Calu3 (cell line): Measurements from ENCODE around the gene LMTK2. TPM values are rescaled to one million over a fixed set of nuclear protein-coding genes. Genes with fewer than 3 reads are reported as not detected.

Experiments
- BruUV-seq: library from RNA; stranded (reverse); fragments of 400-500 nt; replicated peaks from 2 replicates; lab custom pipeline; 2021; lab: Mats Ljungman, UMichigan
- CTCF ChIA-PET: fragments of 300-600 bp; sonication (Branson Sonifier 250); formaldehyde crosslinking; loops from one replicate; lab custom pipeline; 2022; ENCODE audit warnings: antibody characterized with exemption; lab: Charles Lee
- DNase-seq: peaks from one replicate; pipeline ENCODE4 v3.0.0; 2022
- H3K27ac Mint-ChIP-seq: one replicate; pipeline ENCODE4 v1.8.0; 2022; ENCODE audit warnings: mixed read lengths; ENCODE audit not compliant: unreplicated experiment
- H3K27me3 Mint-ChIP-seq: one replicate; pipeline ENCODE4 v1.8.0; 2022; ENCODE audit warnings: mixed read lengths; ENCODE audit not compliant: unreplicated experiment
- H3K36me3 Mint-ChIP-seq: one replicate; pipeline ENCODE4 v1.8.0; 2022; ENCODE audit warnings: mild to moderate bottlenecking, moderate library complexity, mixed read lengths; ENCODE audit not compliant: insufficient read depth, unreplicated experiment
- H3K4me1 Mint-ChIP-seq: one replicate; pipeline ENCODE4 v1.8.0; 2022; ENCODE audit warnings: mild to moderate bottlenecking, low read depth, mixed read lengths; ENCODE audit not compliant: unreplicated experiment
- H3K4me3 Mint-ChIP-seq: one replicate; pipeline ENCODE4 v1.8.0; 2022; ENCODE audit warnings: mild to moderate bottlenecking, low read depth, moderate library complexity, mixed read lengths; ENCODE audit not compliant: unreplicated experiment
- H3K9me3 Mint-ChIP-seq: one replicate; pipeline ENCODE4 v1.8.0; 2022; ENCODE audit warnings: low read depth, mixed read lengths; ENCODE audit not compliant: unreplicated experiment
- intact Hi-C: fragments of 100-400 bp; cut with micrococcal nuclease; formaldehyde crosslinking; loops from one replicate; pipeline ENCODE4 v1.10.0; 2022; ENCODE audit not compliant: unreplicated experiment
- total RNA-seq: library from RNA; stranded (reverse); gene quantifications from 2 replicates; pipeline ENCODE4 v1.2.3, GENCODE V29; 2022
- TF ChIP-seq, protein P1 (sequence below): fragments of 200-600 bp; IDR thresholded peaks from one replicate; pipeline ENCODE4 v1.8.0; 2022; ENCODE audit warnings: antibody characterized with exemption; ENCODE audit not compliant: unreplicated experiment

Gene LMTK2
- total RNA-seq, 1 experiment from 2014 or later, result 29.9 TPM

DNA sequence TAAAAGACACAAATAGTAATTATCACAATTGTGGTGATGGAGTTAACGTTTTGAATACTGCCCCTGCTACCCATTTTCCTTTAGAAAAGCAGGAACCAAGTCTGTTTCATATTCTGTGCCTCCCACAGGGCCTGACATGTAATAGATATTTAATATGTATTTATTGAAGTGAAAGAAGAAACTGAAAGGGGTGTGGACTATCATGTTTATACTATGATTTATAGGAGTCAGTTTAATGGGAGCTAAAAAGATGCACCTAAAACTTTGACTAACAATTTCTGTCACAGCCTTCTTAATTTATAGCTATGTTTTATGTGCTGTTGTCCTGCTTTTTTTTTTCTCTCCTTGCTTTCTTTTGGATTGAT is 80.5 kb downstream of the LMTK2 start:
- H3K4me3 Mint-ChIP-seq, result no peak overlapping the region
- H3K4me1 Mint-ChIP-seq, result no peaks in the 10 kb centered on the region
- TF ChIP-seq, protein P1, sequence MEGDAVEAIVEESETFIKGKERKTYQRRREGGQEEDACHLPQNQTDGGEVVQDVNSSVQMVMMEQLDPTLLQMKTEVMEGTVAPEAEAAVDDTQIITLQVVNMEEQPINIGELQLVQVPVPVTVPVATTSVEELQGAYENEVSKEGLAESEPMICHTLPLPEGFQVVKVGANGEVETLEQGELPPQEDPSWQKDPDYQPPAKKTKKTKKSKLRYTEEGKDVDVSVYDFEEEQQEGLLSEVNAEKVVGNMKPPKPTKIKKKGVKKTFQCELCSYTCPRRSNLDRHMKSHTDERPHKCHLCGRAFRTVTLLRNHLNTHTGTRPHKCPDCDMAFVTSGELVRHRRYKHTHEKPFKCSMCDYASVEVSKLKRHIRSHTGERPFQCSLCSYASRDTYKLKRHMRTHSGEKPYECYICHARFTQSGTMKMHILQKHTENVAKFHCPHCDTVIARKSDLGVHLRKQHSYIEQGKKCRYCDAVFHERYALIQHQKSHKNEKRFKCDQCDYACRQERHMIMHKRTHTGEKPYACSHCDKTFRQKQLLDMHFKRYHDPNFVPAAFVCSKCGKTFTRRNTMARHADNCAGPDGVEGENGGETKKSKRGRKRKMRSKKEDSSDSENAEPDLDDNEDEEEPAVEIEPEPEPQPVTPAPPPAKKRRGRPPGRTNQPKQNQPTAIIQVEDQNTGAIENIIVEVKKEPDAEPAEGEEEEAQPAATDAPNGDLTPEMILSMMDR, result no peak

DNA sequence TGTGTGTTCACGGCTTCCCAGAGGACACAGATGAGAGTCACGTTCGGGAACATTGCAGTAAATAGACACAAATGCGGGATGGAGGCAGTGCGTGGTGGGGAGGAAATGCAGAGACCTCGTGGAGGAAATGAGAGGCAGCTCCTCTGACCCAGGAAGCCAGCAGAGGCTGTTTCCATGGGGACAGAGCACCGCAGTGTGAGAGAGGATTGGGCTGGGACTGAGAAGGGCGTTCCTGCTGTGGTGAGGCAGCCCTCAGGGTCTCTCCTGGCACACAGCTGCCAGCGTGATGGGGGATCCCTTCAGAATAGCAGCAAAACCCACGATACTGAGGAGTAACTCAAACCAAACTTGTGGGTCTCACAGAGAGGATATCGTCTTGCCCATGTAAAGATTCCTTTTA is 82.9 kb downstream of the LMTK2 start:
- Mint-ChIP-seq H3K27me3 (no peaks in the 10 kb centered on the region), H3K4me3 (no peak overlapping the region), H3K36me3 (peaks cover 25% of the 10 kb centered on the region), H3K9me3 (no peaks in the 10 kb centered on the region), H3K4me1 (no peaks in the 10 kb centered on the region), H3K27ac (no peak overlapping the region)
- CTCF ChIA-PET, result no interaction called here
- intact Hi-C loops, result no loop called here
- TF ChIP-seq, protein P1, result no peak
- no peak for DNase-seq
- BruUV-seq, result no TSS peak

More for the DNA sequence above, 80.5 kb downstream of the LMTK2 start:
- intact Hi-C loops, result no loop called here
- no peaks in the 10 kb centered on the region for H3K9me3 Mint-ChIP-seq
- H3K27ac Mint-ChIP-seq, result no peak overlapping the region
- peaks cover 15% of the 10 kb centered on the region for H3K36me3 Mint-ChIP-seq
- no peak for DNase-seq
- CTCF ChIA-PET, result no interaction called here
- no peaks in the 10 kb centered on the region for H3K27me3 Mint-ChIP-seq
- no TSS peak for BruUV-seq

DNA sequence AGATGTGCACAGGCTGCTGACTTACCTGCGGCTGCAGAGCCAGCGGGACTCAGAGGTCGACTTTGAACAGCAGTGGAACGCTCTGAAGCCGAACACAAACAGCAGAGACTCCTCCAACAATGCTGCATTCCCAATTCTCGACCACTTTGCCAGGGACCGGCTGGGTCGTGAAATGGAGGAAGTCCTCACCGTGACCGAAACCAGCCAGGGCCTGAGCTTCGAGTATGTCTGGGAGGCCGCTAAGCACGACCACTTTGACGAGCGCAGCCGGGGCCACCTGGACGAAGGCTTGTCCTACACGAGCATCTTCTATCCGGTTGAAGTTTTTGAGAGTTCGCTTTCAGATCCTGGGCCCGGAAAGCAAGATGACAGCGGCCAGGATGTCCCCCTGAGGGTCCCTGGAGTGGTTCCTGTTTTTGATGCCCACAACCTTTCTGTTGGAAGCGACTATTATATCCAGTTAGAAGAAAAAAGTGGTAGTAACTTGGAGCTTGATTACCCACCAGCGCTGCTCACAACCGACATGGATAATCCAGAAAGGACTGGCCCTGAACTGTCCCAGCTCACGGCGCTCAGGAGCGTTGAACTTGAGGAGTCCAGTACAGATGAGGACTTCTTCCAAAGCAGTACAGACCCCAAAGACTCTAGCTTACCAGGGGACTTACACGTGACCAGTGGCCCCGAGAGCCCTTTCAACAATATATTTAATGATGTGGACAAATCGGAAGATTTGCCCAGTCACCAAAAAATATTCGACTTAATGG is 85.2 kb downstream of the LMTK2 start:
- no TSS peak for BruUV-seq
- no peaks in the 10 kb centered on the region for H3K9me3 Mint-ChIP-seq
- no peaks in the 10 kb centered on the region for H3K27me3 Mint-ChIP-seq
- H3K36me3 Mint-ChIP-seq, result peaks cover 19% of the 10 kb centered on the region
- no peak for DNase-seq
- CTCF ChIA-PET, result no interaction called here
- TF ChIP-seq, protein P1, result no peak
- intact Hi-C loops, result no loop called here
- no peak overlapping the region for H3K27ac Mint-ChIP-seq
- H3K4me3 Mint-ChIP-seq, result no peak overlapping the region
- H3K4me1 Mint-ChIP-seq, result no peaks in the 10 kb centered on the region

DNA sequence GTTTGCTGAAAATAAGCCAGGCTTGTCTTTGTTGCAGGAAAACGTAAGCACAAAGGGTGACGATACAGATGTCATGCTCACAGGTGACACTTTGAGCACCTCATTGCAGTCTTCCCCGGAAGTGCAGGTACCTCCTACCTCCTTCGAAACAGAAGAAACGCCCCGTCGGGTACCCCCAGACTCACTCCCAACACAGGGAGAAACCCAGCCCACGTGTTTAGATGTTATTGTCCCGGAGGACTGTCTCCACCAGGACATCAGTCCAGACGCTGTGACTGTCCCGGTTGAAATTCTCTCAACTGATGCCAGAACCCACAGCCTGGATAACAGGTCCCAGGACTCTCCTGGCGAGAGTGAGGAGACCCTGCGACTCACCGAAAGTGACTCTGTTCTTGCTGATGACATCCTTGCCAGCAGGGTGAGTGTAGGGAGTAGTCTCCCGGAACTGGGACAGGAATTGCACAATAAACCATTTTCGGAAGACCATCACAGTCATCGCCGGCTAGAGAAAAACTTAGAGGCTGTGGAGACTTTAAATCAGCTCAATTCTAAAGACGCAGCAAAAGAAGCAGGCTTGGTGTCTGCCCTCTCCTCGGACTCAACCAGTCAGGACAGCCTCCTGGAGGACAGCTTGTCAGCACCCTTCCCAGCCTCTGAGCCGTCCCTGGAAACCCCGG is 86.3 kb downstream of the LMTK2 start:
- no peaks in the 10 kb centered on the region for H3K27me3 Mint-ChIP-seq
- H3K36me3 Mint-ChIP-seq, result peaks cover 18% of the 10 kb centered on the region
- peaks cover under 1% of the 10 kb centered on the region for H3K9me3 Mint-ChIP-seq
- TF ChIP-seq, protein P1, result no peak
- BruUV-seq, result no TSS peak
- intact Hi-C loops, result no loop called here
- no peak for DNase-seq
- H3K4me3 Mint-ChIP-seq, result no peak overlapping the region
- no peaks in the 10 kb centered on the region for H3K4me1 Mint-ChIP-seq
- CTCF ChIA-PET, result no interaction called here
- no peak overlapping the region for H3K27ac Mint-ChIP-seq
